Measurements from ENCODE around the gene ZNF777.

Gene ZNF777

DNA sequence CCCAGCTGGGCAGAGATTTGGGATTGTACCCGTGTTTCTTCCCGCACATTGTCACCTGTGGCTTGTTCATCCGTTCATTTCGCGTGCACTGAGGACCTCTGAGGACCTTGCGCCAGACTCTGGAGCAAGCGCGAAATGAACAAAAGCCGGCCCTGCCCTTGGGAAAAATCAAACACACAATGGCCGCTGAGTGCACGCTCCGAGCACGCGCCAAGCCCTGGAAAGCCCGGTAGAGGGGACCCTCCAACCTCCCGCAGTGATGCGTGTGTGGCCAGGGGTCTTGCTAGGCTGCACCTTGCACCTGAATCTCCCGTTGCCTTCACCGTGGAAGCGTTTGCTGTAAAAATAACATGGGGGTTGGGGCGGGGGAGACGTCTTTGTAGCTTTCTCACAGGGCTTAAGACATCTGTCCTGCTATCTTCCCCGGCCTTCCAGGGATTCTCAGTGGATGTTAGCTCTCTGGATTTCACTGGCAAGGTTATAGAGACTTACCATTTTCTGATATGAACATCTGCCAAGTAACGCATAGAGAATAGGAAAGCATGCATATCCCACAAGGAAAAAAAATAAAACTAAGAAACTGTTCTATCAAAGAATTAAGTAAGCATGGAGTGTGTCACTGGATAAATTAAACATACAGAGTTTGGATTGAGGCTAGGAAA, 37.3 kb downstream of the ZNF777 start:
- POLR2A ChIA-PET = no interaction called here
- DNase-seq (ENCODE audit: low read depth, low spot score) = no peak
- H3K4me3 ChIP-seq (ENCODE audit: low read depth, low read length) = no peak overlapping the region
- CTCF ChIA-PET = interaction anchor here (1.0 to 1.8 kb wide), 4 partner anchors 11 to 162 kb away, joined by 3 to 10 read pairs (median 4); partner anchors contain the start of gene ZNF783
- TF ChIP-seq, protein P1, sequence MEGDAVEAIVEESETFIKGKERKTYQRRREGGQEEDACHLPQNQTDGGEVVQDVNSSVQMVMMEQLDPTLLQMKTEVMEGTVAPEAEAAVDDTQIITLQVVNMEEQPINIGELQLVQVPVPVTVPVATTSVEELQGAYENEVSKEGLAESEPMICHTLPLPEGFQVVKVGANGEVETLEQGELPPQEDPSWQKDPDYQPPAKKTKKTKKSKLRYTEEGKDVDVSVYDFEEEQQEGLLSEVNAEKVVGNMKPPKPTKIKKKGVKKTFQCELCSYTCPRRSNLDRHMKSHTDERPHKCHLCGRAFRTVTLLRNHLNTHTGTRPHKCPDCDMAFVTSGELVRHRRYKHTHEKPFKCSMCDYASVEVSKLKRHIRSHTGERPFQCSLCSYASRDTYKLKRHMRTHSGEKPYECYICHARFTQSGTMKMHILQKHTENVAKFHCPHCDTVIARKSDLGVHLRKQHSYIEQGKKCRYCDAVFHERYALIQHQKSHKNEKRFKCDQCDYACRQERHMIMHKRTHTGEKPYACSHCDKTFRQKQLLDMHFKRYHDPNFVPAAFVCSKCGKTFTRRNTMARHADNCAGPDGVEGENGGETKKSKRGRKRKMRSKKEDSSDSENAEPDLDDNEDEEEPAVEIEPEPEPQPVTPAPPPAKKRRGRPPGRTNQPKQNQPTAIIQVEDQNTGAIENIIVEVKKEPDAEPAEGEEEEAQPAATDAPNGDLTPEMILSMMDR (IDR thresholded peaks at IDR 0.05; ENCODE audit: insufficient read depth, low read length, missing control alignments) = no peak

DNA sequence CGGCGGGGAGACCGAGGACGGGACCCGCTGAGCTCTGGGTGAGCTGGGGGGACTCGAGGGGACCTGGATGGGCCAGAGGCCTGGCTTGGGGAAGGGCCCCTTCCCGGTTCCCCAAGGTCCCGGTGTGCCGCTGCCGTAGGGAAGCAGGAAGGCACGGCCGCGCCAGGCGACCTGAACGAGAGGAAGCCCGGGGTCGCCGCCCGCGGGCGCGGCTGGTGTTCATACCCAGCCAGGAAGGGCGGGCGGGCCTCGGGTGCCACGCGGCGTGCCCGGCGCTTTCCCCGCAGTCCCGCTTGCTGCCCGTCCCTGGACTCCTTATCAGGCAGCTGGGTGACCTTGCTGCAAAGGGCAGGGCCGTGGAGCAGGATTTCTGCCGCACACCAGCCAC, 38.0 kb downstream of the ZNF777 start:
- POLR2A ChIA-PET = no interaction called here
- peak overlapping the region; percentile 27 for H3K4me3 ChIP-seq (ENCODE audit: low read depth, low read length)
- no peak for DNase-seq (ENCODE audit: low read depth, low spot score)
- CTCF ChIA-PET = interaction anchor here (0.7 to 1.8 kb wide), 16 partner anchors 9 to 202 kb away, joined by 3 to 10 read pairs (median 3); partner anchors contain the start of gene ZNF783
- TF ChIP-seq, protein P1 (IDR thresholded peaks at IDR 0.05; ENCODE audit: insufficient read depth, low read length, missing control alignments) = no peak

DNA sequence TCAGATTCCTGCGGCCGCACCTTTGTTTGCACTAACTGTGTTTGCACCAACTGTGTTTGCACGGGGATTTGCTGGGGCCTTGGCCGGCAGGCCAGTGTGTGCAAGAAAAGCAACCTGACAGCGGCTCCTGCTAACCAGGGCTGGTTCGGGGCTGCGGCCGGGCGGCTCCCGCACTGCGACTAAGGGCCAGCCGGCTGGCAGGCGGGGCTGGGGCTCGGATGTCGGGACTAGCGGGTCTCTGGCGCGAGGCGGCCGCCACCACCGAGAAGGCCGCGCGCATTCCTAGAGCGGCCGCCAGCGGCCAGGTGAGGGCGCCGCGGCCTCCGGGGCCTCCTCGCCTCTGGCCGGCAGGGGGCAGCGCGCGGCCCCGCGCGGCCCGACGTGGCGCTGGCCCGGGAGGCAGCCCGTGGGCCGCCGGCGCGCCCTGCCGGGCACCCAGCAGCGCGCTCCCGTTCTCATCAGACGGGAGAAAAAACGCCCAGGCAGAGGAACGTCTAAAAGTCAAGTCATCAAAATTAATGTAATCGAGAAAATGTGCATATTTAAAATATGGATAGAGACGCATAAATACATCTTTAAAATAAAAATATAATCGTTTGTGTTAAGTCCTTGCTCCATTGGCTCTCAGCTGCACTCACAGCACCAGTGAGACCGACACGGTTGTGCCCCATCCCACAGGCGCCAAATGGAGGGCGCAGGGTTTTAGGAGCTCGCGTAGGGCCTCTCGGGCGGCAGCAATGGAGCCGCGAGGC, 38.5 kb downstream of the ZNF777 start:
- POLR2A ChIA-PET = no interaction called here
- CTCF ChIA-PET = interaction anchor here (0.7 to 1.8 kb wide), 19 partner anchors 8 to 202 kb away, joined by 3 to 10 read pairs (median 3); partner anchors contain the start of gene ZNF783
- peak overlapping the region; percentile 44 for H3K4me3 ChIP-seq (ENCODE audit: low read depth, low read length)
- no peak for DNase-seq (ENCODE audit: low read depth, low spot score)
- TF ChIP-seq, protein P1 (IDR thresholded peaks at IDR 0.05; ENCODE audit: insufficient read depth, low read length, missing control alignments) = peak; percentile 62

DNA sequence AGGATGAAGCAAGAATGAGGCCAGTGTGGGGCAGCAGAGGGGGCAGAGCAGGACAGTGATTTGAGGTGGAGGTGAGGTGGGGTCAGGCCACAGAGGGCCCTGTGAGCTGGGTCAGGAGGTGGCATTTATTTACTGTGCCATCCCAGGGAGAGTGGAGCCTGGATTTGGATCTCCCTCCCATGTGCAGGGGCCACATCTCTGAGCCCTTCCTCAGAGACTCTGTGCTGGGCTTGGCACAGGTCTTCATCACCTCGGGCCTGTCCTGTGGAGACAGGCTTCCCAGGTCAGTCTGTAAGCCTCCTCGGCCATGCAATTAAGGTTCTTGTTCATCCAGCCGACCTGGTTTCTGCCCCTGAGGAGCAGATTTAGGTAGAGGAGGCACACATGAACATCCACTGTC, 40.9 kb downstream of the ZNF777 start:
- DNase-seq (ENCODE audit: low read depth, low spot score) = no peak
- TF ChIP-seq, protein P1 (IDR thresholded peaks at IDR 0.05; ENCODE audit: insufficient read depth, low read length, missing control alignments) = no peak
- no peak overlapping the region for H3K4me3 ChIP-seq (ENCODE audit: low read depth, low read length)
- ChIA-PET CTCF (no interaction called here), POLR2A (no interaction called here)

DNA sequence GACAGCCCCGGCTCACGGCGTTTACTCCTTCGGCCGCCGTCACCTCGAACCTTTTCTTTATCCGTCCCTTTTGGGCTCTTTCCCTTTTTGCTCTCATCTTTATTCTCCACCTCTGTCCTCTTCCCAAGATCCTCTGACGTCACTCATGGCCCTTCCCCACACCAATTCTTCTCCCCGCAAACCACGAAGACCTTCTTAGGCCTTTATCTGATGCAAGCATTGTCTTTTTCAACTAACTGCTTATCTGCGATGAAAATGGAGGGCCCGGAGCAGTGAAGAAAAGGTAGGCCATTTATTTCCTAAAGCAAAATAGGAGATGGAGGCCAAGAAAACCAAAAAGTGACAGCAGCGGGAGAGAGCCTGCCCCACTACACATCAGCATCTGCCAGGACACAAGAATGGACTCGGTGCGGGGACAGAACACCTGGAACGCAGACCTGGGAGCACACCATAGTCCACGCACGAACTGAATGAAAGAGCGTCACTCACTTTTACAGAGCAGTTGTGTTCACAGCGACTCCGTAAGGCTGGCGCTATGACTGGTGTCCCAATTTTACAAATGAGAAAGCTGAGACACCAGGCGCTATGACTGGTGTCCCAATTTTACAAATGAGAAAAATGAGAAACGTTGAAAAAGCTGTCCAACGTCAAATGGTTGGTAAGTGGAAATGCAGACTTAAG, 45.3 kb downstream of the ZNF777 start:
- H3K4me3 ChIP-seq (ENCODE audit: low read depth, low read length) = peak overlapping the region; percentile 25
- TF ChIP-seq, protein P1 (IDR thresholded peaks at IDR 0.05; ENCODE audit: insufficient read depth, low read length, missing control alignments) = no peak
- CTCF ChIA-PET = no interaction called here
- POLR2A ChIA-PET = no interaction called here
- no peak for DNase-seq (ENCODE audit: low read depth, low spot score)
